ENCODE measurements around the gene GPR4. TPM values are rescaled to one million over a fixed set of nuclear protein-coding genes. Genes with fewer than 3 reads are reported as not detected.

The GPR4 gene
- total RNA-seq, 4 donors from 2014 or later: 0.62 to 13.5 (median 6.6) TPM

- Histone ChIP-seq H3K9me3 (no peaks in the 10 kb centered on the region), H3K36me3 (no peaks in the 10 kb centered on the region), H3K27ac (peak overlapping the region; percentile 49 to 79), H3K4me3 (no peak overlapping the region), H3K27me3 (no peaks in the 10 kb centered on the region), H3K4me1 (no peaks in the 10 kb centered on the region)
- intact Hi-C loops (cut with DNase I; ENCODE audit: low total_unique reads): no loop called here
- TF ChIP-seq, protein P1, sequence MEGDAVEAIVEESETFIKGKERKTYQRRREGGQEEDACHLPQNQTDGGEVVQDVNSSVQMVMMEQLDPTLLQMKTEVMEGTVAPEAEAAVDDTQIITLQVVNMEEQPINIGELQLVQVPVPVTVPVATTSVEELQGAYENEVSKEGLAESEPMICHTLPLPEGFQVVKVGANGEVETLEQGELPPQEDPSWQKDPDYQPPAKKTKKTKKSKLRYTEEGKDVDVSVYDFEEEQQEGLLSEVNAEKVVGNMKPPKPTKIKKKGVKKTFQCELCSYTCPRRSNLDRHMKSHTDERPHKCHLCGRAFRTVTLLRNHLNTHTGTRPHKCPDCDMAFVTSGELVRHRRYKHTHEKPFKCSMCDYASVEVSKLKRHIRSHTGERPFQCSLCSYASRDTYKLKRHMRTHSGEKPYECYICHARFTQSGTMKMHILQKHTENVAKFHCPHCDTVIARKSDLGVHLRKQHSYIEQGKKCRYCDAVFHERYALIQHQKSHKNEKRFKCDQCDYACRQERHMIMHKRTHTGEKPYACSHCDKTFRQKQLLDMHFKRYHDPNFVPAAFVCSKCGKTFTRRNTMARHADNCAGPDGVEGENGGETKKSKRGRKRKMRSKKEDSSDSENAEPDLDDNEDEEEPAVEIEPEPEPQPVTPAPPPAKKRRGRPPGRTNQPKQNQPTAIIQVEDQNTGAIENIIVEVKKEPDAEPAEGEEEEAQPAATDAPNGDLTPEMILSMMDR (IDR thresholded peaks at IDR 0.05): no peak
- TF ChIP-seq POLR2A (IDR thresholded peaks at IDR 0.05): peak in 1 of 2 donors; percentile 62
- DNase-seq: peak in 1 of 2 donors; percentile 28
Observed at GRCh38 chr19:45613926-45614725, 12.1 kb upstream of the GPR4 start.

DNA sequence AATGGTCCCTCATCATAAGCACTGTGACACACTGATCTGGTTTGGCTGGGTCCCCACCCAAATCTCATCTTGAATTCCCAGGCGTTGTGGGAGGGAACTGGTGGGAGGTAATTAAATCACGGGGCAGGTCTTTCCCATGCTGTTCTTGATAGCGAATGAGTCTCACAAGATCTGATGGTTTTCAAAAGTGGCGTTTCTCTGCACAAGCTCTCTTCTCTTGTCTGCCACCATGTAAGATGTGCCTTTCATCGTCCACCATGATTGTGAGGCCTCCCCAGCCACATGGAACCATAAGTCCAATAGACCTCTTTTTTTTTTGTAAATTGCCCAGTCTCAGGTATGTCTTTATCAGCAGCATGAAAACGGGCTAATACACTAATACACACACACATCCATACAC, 6.9 kb upstream of the GPR4 start:
- Histone ChIP-seq H3K27ac (no peak overlapping the region), H3K4me3 (no peak overlapping the region), H3K4me1 (peaks cover 0 to 7% of the 10 kb centered on the region in 2 donors), H3K9me3 (no peaks in the 10 kb centered on the region), H3K36me3 (no peaks in the 10 kb centered on the region), H3K27me3 (no peaks in the 10 kb centered on the region)
- TF ChIP-seq POLR2A (IDR thresholded peaks at IDR 0.05): no peak
- TF ChIP-seq, protein P1 (IDR thresholded peaks at IDR 0.05): no peak
- no peak for DNase-seq
- intact Hi-C loops (cut with DNase I; ENCODE audit: low total_unique reads): no loop called here

- H3K9me3 ChIP-seq: no peaks in the 10 kb centered on the region
- H3K36me3 ChIP-seq: no peaks in the 10 kb centered on the region
- H3K27me3 ChIP-seq: peaks cover 0 to 2% of the 10 kb centered on the region in 2 donors
- H3K4me3 ChIP-seq: peak overlapping the region in 1 of 2 donors; percentile 15
- peak overlapping the region; percentile 37 to 60 for H3K27ac ChIP-seq
- DNase-seq: peak; percentile 66 to 70
- H3K4me1 ChIP-seq: peaks cover 0 to 7% of the 10 kb centered on the region in 2 donors
- no peak for TF ChIP-seq POLR2A (IDR thresholded peaks at IDR 0.05)
- TF ChIP-seq, protein P1 (IDR thresholded peaks at IDR 0.05): peak; percentile 75 to 87 (median 82)
- intact Hi-C loops (cut with DNase I; ENCODE audit: low total_unique reads): no loop called here
Observed at GRCh38 chr19:45607071-45608029, 5.3 kb upstream of the GPR4 start.

DNA sequence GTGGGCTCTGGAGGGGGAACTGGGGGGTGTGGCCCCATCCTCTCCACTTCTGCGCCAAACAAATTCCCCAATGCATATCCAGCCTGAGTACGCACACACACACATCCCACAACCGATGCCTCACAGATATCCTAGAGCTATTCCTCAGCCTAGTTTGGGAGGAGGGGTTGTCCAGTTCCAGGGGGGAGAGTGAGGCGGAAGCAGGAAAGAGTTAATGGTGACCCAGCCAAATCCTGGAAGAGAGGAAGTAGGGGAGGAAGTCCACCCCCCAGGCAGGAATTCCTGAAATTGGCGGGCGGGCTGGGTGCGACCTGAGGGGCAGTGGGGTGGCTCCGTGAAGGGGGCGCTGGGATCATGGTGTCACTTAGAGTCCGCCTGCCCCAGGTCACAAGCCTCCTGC, 897 bp downstream of the GPR4 start:
- H3K27ac ChIP-seq: peak overlapping the region; percentile 45 to 65
- H3K27me3 ChIP-seq: peaks cover 5 to 21% of the 10 kb centered on the region in 2 donors
- no peak for TF ChIP-seq POLR2A (IDR thresholded peaks at IDR 0.05)
- TF ChIP-seq, protein P1 (IDR thresholded peaks at IDR 0.05): no peak

More for the DNA sequence above, 897 bp downstream of the GPR4 start:
- Histone ChIP-seq H3K36me3 (no peaks in the 10 kb centered on the region), H3K4me1 (no peaks in the 10 kb centered on the region), H3K4me3 (peak overlapping the region in 1 of 2 donors; percentile 27), H3K9me3 (no peaks in the 10 kb centered on the region)
- intact Hi-C loops (cut with DNase I; ENCODE audit: low total_unique reads): loop anchor here (5.0 kb wide), 1 partner anchor 41 kb away; no protein-coding TSS in a partner anchor
- no peak for DNase-seq
